ENCODE data around the gene SORL1-AS1.

SORL1-AS1 gene

GRCh38 chr11:121474680-121475079 lies 21.9 kb upstream of the SORL1-AS1 start:
- DNase-seq = no peak

DNA sequence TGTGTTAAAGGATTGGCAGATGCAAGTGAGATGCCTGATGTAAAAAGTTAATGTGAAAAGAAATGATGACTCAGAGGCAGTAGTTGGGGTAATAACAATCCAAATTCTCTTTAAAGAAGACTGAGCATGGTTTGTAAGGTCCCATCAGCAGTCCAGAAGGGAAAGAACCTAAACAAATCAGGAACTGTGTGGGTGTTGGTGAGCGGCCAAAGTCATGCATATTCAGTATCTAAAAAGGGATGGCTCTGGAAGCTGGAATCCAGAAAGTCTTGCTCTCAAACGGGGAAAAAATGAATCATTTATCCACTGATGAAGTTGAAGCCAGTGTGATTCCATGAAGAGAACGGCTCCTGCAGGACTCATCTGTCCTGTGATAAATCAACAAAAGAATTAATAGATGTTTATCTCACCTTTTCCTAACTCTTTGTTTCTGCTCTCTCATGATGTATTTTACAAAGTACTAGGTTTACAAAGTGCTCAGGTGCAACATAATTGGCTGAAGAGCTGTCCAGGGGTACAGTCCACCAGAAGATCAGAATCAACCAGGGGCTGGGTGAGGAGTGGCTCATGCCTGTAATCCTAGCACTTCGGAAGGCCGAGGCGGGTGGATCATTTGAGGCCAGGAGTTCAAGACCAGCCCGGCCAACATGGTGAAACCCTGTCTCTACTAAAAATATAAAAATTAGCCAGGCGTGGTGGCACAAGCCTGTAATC lies 20.5 kb upstream of the SORL1-AS1 start:
- DNase-seq = no peak

- no peak for DNase-seq
Observed at GRCh38 chr11:121472312-121472711, 19.5 kb upstream of the SORL1-AS1 start.

DNA sequence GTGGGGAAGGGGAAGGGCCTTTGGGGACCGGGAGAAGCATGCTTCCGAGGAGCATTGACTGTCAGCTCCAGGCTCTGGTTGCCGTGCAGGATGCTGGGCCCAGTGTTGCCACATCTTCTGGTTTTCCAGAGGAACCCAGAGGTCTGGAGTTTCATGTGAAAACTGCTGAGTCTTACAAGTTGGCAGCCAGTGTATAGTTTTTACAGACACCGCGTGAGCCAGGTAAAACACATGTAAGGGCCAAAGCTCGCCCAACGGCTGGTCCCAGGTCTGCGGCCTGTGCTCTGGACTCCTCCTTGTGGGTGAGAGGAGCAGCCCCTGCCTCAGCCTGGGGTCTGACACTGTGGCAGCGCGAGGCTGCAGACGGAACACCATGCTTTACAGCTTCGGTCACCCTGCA lies 18.4 kb upstream of the SORL1-AS1 start:
- DNase-seq = no peak

- no peak for DNase-seq
Observed at GRCh38 chr11:121469910-121470309, 17.1 kb upstream of the SORL1-AS1 start.

DNA sequence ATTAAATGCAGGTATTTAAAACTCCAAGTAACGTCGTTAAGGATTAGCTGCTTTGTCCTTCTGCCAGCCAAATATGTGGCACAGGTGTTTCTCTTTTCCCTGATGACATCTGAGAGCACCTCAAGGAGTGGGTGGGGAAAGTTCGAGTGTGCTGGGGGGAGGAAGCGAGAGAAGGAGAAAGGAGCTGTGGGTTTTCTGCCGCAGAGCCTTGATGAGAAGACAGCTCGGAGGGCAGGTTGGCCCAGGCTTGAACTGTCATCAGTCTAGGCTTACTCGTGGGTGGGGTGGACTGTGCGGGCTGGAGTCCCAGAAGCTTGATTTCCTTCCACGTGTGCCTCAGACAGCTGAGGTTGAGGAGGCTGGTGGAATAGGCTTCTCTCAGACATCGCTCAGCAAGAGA lies 15.2 kb upstream of the SORL1-AS1 start:
- peak; percentile 75 for DNase-seq

DNA sequence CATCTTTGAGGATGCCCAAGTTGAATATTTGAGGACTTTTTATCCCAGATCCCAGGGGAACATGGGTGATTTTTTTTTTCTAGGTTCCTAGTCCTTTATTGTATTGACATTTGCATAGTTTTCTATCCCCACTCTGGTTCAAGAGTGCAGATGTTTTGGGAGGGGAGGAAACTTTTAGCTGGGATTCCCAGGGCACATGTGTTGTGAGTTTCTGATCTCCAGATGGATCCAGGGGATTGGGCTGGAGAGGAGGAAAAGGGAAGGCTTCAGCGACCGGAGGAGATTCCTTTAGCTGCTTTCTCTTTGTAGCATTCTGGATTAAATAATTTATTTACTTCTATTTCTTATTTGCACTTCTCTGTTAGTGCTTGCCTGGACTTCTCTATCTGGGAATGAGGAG lies 14.7 kb upstream of the SORL1-AS1 start:
- no peak for DNase-seq

GRCh38 chr11:121466063-121466794 lies 13.5 kb upstream of the SORL1-AS1 start:
- DNase-seq = no peak

DNA sequence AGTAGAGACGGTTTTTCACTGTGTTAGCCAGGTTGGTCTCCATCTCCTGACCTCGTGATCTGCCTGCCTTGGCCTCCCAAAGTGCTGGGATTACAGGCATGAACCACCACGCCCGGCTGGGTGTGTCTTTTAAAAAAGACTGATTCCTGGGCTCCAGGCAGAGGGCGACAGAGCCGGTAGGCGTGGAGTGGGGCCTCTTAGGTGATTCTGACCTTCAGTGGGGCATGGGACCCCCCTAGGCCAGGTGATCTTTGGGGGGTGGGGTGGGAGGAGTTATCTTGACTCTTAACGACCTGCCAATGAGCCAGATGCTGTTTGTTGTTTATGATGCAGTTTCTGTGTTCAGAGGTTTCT lies 12.9 kb upstream of the SORL1-AS1 start:
- no peak for DNase-seq

- peak; percentile 66 for DNase-seq
Observed at GRCh38 chr11:121464352-121464946, 11.7 kb upstream of the SORL1-AS1 start.

GRCh38 chr11:121463689-121464335 lies 11.0 kb upstream of the SORL1-AS1 start:
- DNase-seq = no peak

- no peak for DNase-seq
Observed at GRCh38 chr11:121461843-121462242, 9.1 kb upstream of the SORL1-AS1 start.

GRCh38 chr11:121460941-121461514 lies 8.3 kb upstream of the SORL1-AS1 start:
- no peak for DNase-seq

DNA sequence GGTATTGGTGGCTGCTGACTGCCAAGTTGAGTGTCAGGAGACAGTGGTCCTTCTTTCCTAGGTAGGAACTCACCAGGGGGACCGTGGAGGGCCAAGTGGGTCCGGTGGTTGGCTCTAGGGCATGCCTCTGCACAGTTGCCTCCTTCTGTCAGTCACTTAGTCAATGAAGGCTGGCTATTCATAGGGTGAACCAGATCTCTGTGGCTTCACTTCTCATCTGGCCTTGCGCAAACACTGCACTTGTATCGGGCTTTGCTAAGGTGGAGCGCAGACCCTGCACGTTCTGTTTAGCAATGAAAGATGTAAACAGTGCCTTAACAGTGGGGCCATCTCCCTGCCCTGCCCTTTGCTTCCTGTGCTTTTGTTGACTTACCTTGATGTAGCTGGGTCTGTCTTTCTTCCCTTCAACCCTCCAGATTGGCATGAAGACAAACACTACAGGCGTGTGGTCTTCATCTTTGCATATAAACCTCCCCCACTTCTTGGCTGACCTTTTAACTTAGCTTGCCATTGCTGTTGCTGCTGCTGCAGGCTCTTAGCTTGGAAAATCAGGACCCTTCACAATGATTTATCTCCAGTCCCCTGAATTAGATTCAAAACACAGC lies 6.7 kb upstream of the SORL1-AS1 start:
- no peak for DNase-seq

- DNase-seq = no peak
Observed at GRCh38 chr11:121458551-121458950, 5.8 kb upstream of the SORL1-AS1 start.

GRCh38 chr11:121456816-121457431 lies 4.2 kb upstream of the SORL1-AS1 start:
- no peak for DNase-seq

GRCh38 chr11:121456151-121456550 lies 3.4 kb upstream of the SORL1-AS1 start:
- no peak for DNase-seq

GRCh38 chr11:121455115-121455514 lies 2.3 kb upstream of the SORL1-AS1 start:
- no peak for DNase-seq

DNA sequence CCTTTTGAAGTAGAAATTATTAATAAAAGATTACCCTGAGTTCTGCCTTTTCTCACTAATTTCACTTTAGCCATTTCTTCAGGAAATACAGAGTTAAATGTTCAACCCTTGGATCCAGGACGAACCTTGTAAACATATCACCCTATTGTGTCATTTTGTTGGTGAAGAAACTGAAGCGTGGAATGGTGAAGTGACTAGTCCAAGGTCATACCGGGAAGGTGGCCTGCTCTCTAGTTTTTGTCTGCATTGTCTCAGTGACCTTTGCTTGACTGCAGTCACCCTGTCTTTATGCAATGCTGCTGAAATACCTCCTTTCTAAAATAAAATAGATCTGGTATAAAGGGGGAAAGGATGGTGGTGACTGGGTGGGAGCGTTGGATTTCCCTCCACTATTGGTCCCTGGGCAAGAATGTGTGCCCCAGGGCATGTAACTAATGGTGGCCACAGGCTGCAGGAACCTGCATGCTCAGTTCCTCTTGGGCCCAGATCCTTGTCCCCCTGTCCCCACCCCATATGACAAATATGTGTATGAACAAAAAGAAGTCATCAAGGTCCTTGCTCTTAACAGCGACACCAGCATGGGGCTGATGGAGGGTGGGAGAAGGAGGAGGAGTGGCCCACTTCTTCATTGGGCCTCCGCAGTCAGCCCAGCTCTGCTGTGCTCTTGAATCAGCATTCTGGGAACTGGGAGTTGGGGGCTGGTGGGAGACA lies 977 bp upstream of the SORL1-AS1 start:
- DNase-seq = no peak

DNA sequence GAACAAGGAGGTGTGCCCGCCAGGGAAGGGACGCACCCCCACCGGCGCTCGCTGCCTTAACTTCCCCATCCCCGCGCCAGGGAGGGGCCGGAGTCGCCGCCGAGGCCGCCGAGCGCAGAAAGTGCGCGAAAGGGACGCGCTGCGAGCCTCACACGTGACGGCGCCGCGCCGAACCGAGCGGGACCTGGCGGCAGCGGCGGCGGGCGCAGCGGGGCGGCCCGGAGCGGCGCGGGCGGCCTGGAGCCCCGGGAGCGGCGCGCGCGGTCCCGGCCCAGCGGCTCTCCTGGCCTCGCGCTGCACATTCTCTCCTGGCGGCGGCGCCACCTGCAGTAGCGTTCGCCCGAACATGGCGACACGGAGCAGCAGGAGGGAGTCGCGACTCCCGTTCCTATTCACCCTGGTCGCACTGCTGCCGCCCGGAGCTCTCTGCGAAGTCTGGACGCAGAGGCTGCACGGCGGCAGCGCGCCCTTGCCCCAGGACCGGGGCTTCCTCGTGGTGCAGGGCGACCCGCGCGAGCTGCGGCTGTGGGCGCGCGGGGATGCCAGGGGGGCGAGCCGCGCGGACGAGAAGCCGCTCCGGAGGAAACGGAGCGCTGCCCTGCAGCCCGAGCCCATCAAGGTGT lies 670 bp downstream of the SORL1-AS1 start, which contains the start of gene SORL1:
TSS of gene SORL1 (plus strand) at position 329 of the 623 bp plus-strand sequence. CDS start at position 347, 18 bp downstream.
- peak; percentile 53 for DNase-seq

Data from activated T-cell treated with anti-CD3 and anti-CD28 coated beads for 4 hours (primary cell).